Erythroblast (primary cell): ENCODE measurements around the gene CAPN8.

Experiments used
- GATA1 ChIP-seq: IDR thresholded peaks from 2 replicates; pipeline ENCODE4 v1.6.1; 2011; ENCODE audit warnings: low read depth, mild to moderate bottlenecking, control low read depth, low read length, moderate library complexity
- POLR2A ChIP-seq: IDR thresholded peaks from 2 replicates; pipeline ENCODE4 v1.6.1; 2011; ENCODE audit warnings: mild to moderate bottlenecking, low read length

GRCh38 chr1:223629126-223629457 lies 36.4 kb downstream of the CAPN8 start:
- TF ChIP-seq POLR2A, result no peak
- TF ChIP-seq GATA1, result no peak
